Tibial nerve (tissue), 3 donors: ENCODE data around the gene LIN52.

Source experiments
- CTCF ChIP-seq, 5 experiments: fragments of 200-600 bp in 3 of 5; fragments of 450-650 bp in 2 of 5; sonication (generic) in 3 of 5; IDR thresholded peaks; one replicate each; pipeline ENCODE4 v1.5.1; 2016 to 2019; ENCODE audit warnings: antibody characterized with exemption in 5 of 5, mild to moderate bottlenecking in 3 of 5, moderate library complexity in 2 of 5
- POLR2A ChIP-seq, 2 donors: fragments of 450-650 bp; IDR thresholded peaks; one replicate each; pipeline ENCODE4 v1.6.1; 2017; ENCODE audit warnings: antibody characterized with exemption in 2 of 2, mild to moderate bottlenecking in 2 of 2, moderate library complexity in 2 of 2

DNA sequence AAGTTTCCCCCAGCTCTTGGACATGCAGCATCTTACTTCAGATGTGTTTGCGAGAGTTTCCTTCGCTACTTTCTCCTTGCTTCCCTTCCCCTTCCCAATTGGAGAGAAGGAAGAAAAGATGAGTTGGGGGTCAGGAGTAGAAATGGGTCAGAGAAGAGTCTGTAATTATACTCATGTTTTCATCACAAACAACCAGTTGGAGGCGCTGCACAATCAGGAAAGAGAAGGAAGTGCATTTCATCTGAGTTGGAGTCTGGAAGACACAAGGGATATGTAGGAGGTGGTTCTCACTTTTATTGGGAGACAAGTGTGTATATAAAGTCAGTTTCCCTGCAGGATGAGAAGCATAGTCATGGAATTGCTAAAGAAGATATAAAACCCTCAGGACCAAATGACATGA lies 123.2 kb downstream of the LIN52 start:
- no peak for TF ChIP-seq CTCF (IDR thresholded peaks at IDR 0.05)
- TF ChIP-seq POLR2A (IDR thresholded peaks at IDR 0.05) = no peak
